NCI-H2029 (cell line): ENCODE results near the gene MEOX1.

Source experiments
- DNase-seq: peaks from one replicate; lab custom pipeline; 2025; lab: John Stamatoyannopoulos, UW

MEOX1 gene

DNA sequence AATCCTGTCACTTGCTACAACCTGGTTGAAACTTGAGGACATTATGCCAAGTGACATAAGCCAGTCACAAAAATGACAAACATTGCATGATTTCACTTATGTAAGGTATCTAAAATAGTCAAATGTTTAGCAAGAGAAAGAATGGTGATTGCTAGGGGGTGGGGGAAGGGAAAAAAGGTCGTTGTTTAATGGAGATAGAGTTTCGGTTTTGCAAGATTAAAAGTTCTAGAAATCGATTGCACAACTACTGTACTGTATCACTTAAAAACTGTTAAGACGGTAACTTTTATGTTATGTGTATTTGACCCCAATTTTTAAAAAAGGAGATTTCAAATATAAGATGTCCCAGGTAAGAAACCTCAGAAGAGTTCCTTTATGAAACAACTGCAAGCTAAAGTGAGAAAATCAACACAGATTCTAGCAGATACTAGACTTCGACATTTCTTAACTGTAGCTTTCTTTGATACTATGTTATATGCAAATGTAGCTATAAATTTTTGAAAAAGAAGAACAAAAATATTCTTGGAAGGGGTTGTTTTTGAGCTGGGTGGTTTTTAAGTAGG is 5.9 kb downstream of the MEOX1 start:
- no peak for DNase-seq

DNA sequence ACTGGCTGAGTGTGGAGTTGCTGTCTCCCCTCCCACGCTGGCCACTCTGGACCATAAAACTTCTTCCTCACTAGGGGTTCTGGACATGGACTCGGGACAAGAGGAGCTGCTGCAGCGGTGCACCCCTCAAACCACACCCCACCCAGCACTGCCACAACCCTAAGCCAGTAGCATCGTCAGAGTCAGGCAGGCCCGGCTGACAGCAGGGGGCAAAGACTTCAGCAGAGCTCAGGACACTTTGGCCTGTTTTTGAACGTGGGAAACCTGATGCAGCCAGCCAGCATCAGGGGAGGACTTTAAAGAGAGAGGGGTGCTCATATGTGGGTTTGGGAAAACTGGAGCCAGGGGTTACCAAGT is 9.6 kb downstream of the MEOX1 start:
- DNase-seq: no peak

GRCh38 chr17:43650471-43650870 is 11.3 kb downstream of the MEOX1 start:
- no peak for DNase-seq

DNA sequence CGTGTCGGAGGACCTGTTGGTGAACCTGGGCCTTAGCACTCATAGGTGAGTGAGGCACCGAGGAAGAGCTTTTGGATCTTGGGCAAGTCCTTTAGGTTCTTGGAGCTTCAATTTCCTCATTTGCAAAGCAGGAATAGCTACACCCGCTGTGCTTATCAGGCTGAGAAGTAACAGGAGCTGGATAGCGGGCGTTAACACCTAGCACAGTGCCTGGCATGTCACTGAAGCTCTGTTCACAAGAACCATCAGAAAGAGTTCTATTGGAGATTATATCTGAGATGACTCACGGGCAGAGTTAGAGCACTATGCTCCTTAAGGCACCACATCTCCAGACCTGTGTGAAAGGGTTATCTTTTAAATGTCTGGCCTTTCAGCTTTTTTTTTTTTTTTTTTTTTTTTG is 12.8 kb downstream of the MEOX1 start:
- DNase-seq: no peak

- no peak for DNase-seq
These were observed 15.8 kb downstream of the MEOX1 start for GRCh38 chr17:43645765-43646481.

GRCh38 chr17:43645450-43645764 is 16.3 kb downstream of the MEOX1 start:
- no peak for DNase-seq

- DNase-seq: no peak
These were observed 17.6 kb downstream of the MEOX1 start for GRCh38 chr17:43644081-43644480.

DNA sequence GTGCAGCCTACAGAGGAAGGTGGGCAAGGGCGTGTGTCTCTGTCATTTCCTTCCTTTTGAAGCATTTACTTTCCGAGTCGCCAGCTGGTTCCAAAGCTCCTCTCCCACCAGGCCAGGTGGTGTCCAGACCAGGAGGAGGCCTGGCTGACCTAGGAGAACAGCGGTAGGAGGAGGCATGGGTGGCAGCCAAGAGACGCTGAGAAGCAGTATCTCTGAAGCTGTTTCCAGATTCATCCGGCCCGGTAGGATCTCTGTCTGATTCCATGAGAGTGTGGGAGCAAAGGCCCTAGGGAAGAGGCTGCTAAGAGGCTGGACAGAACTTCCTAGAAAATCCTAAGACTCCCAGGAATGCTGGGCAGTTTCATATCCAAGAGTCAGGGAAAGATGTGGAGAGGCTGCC is 20.3 kb downstream of the MEOX1 start:
- DNase-seq: no peak

DNA sequence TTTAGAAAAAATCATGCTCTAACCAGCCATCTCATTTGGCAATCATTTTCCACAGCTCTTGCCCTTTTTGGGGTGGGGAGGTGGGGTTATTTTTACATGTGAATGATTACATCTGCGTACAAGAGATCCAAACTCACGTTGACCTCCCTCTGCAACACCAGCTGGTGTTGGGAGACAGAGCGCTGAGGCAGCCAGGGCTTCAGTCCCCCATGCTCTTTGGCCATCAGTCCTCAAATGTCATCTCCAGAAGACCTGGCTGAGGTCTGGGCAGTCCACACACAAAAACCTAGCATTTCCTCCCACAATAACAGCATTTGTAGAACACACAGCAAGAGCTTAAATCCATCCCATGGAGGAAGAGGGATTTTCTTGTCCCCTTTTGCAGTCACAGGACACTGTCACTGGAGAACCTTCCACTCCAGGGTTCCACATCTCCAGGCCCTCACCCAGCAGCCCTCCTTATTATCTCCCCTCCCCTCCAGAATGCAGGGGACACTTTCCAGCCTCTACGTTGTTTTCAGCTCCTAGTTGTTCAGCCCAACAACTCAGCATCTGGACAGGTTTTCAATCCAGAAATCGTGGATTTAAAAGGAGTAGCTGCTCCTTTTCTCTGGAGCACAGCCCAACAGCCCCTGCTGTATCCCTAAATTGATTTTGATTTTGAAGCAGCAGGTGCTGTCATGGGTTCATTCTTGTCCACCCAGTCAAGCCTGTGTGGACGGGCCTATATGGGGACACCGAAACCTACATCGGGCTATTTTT is 21.1 kb downstream of the MEOX1 start:
- DNase-seq: no peak

DNA sequence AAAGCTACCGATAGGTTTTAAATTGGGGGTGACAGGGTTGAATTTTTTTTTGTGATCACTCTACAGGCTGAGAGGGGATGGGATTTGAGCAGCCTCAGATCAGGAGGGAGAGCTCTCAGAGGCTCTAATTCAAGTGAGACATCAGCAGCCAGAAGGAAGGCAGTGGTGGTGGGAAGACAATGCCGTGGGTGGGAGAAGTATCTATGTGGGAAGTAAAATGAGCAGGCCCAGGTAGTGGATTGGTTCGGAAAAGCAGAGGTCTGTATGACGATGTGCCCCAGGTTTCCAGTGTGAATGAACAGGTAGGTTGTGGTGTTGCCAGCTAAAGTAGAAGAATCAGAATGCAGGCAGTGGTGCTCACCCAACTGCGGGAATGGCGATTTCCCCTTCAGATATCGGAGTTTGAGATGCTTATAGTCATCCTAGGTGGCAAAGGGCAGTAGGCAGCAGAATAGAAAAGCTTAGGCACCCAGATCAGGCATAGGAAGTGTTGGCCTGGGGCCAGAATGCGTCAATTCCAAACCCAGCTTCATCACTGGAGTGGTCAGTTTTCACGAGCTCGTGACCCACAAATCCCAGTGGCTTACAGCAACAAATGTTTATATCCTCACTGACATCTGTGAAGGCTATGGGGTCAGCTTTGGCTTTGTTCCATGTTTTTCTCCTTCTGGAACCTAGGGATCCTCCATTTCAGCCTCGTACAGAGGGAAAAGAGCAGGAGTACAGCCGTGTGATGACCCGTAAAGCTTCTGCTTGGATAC is 24.0 kb downstream of the MEOX1 start:
- no peak for DNase-seq

- DNase-seq: no peak
These were observed 25.3 kb downstream of the MEOX1 start for GRCh38 chr17:43636426-43636825.

DNA sequence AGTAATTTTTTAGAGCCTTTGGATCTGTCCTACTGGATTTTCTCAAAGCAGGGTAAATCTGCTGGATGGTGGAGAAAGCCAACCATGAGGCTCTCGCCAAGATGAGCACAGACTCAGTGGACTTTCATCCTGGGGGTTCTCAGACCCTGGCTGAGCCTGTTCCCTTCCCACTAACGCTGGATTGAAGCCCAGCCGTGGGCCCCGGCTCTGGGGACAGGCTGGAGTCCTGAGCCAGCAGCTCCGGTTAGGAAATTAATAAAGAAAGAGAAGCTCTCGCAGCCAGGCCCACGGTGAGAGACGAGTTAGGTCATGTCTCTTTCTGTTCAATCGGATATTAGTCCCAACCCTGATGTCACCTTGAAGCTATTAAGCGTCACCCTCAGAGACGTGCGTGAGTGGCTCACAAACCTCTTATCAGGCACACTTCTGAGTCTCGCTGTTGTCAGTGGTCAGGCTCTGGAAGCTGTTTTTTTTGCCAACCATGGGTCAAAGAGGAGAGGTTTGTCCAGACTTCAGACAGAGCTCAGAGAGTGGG is 27.1 kb downstream of the MEOX1 start:
- no peak for DNase-seq

DNA sequence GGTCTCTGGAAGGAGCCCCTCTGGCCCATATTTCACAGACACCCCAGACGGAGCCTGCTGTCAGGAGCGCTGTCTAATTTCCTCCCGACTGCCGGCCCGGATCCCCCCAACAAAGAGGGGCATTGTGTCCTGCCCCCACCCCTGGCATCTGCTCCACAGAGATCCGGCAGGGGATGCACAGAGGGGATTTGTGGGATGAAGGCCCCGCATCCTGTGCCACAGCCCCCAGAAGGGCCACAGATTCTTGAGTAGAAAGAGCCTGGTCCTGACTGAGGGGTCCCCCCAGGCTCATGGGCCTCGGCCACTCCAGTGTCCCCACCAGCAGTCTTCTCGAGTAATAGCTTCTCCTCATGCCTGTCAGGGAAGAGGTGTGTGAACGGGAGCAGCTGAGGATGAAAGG is 29.5 kb downstream of the MEOX1 start:
- no peak for DNase-seq

DNA sequence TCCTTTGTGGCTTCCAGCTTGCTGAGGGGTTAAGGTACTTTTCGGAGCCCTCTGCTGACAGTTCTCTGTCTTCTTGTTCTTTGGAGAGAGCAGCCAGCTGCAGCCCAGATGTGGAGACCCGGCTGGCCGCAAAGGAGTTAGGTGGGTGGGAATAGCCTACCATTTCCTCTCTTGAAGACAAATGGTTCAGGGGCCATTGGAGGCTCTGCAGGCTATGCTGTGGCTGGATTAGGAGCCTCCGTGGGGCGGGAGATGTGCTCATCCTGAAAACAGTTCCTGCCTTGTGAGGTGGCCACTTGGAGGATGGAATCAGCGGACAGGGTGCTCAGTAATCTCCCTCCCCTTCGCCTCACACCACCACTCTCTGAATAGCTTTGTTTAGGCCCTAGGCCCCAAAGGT is 30.3 kb downstream of the MEOX1 start:
- no peak for DNase-seq

- DNase-seq: no peak
These were observed 33.6 kb downstream of the MEOX1 start for GRCh38 chr17:43628089-43628650.

DNA sequence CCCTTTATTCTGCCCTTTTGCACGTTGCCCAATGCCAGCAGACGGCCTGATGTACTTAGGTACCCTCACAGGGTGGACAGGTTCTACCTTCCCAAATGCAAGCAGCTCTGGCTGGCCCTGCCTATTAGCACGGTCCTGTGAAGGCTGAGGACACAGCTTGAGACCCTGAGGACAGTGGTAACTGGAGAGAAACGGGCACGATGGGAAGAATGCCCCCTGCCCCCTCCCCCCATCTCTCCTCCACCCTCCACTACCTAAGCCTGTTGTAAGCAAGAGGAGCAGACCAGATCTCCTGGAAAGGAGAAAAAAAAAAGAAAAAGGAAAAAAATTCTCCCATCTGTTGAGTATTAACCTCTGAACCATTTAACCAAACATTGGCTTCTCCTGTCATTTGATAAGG is 34.1 kb downstream of the MEOX1 start:
- no peak for DNase-seq

DNA sequence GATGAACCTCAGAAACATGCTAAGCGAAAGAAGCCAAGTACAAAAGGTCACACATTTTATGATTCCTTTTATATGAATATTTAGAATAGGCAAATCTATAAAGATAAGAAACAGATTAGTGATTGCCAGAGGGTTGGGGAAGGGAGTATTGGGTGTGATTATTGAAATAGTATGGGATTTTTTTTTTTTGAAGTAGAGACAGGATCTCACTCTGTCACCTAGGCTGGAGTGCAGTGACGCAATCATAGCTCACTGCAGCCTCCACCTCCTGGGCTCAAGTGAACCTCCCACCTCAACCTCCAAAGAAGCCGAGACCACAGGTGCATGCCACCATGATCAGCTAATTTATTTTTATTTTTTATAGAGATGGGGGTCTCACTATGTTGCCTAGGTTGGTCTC is 35.7 kb downstream of the MEOX1 start:
- DNase-seq: no peak

DNA sequence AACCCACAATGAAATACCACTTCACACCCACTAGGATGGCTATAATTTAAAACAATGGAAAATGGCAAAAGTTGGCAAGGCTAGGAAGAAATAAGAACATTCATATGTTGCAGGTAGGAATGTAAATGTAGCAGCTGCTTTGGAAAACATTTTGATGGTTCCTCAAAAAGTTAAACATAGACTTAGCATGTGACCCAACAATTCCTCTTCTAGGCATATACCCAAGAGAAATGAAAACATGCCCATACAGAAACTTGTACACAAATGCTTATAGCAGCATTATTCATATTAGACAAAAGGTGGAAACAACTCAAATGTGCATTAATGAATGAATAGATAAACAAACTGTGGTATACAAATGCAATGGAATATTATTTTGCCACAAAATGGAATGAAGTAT is 36.1 kb downstream of the MEOX1 start:
- DNase-seq: no peak

- DNase-seq: no peak
These were observed 41.1 kb downstream of the MEOX1 start for GRCh38 chr17:43620581-43620980.

DNA sequence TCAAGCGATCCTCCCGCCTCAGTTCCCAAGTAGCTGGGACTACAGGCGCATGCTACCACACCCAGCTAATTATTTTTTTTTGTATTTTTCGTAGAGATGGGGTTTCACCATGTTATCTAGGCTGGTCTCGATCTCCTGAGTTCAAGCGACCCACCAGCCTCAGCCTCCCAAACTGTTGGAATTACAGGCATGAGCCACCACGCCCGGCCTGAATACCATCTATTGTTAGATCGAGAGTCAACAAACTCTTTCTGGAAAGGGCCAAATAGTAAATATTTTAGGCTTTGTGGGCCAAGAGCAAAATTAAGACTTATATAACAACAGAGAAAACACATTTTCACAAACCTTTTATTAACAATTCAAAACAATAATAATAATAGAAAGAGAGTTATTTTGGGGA is 41.6 kb downstream of the MEOX1 start:
- DNase-seq: no peak

GRCh38 chr17:43619705-43620104 is 42.0 kb downstream of the MEOX1 start:
- no peak for DNase-seq

DNA sequence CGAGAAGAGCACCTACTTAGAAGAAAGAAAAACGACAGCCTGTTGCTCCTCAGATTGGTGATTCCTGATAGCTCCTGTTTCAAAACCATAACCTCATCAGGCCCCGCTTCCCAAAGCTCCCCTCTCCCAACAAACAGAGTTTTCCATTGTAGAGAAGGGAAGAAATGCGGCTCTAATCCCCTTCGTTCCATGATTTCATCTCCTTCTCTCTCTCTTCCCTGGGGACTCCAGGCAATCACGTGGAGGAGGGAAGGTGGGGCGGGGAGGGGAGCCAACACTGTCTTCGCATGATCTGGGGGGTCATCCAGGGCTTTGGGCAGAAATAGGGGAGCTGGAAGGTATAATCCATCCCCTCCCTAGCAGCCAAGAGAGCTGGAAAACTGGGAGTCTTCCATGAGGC is 43.4 kb downstream of the MEOX1 start:
- DNase-seq: no peak
